ENCODE measurements around the gene INSYN2B. TPM values are rescaled to one million over a fixed set of nuclear protein-coding genes. Genes with fewer than 3 reads are reported as not detected.

INSYN2B gene
- total RNA-seq, 1 donor from 2014 or later: 0.35 TPM

- no peak for TF ChIP-seq CTCF (conservative IDR thresholded peaks at IDR 0.05)
- peaks cover 5% of the 10 kb centered on the region for H3K36me3 Mint-ChIP-seq (ENCODE audit: low read depth)
- DNase-seq (ENCODE audit: low read depth, low spot score): no peak
- no peak overlapping the region for H3K27ac Mint-ChIP-seq (ENCODE audit: unreplicated experiment)
- H3K27me3 Mint-ChIP-seq (ENCODE audit: low read depth): no peaks in the 10 kb centered on the region
- peaks cover 14% of the 10 kb centered on the region for H3K9me3 Mint-ChIP-seq
- H3K4me1 Mint-ChIP-seq: no peaks in the 10 kb centered on the region
- no peak overlapping the region for H3K4me3 Mint-ChIP-seq
Measured at GRCh38 chr5:169848271-169848670, 132.0 kb downstream of the INSYN2B start.

GRCh38 chr5:169847519-169847918 lies 132.8 kb downstream of the INSYN2B start:
- DNase-seq (ENCODE audit: low read depth, low spot score): no peak
- TF ChIP-seq CTCF (conservative IDR thresholded peaks at IDR 0.05): no peak
- Mint-ChIP-seq H3K9me3 (peaks cover 8% of the 10 kb centered on the region), H3K27me3 (ENCODE audit: low read depth) (no peaks in the 10 kb centered on the region), H3K36me3 (ENCODE audit: low read depth) (peaks cover 3% of the 10 kb centered on the region), H3K27ac (ENCODE audit: unreplicated experiment) (no peak overlapping the region), H3K4me3 (no peak overlapping the region), H3K4me1 (no peaks in the 10 kb centered on the region)

- DNase-seq (ENCODE audit: low read depth, low spot score): no peak
- no peak overlapping the region for H3K4me3 Mint-ChIP-seq
- H3K27ac Mint-ChIP-seq (ENCODE audit: unreplicated experiment): no peak overlapping the region
- H3K36me3 Mint-ChIP-seq (ENCODE audit: low read depth): no peaks in the 10 kb centered on the region
- TF ChIP-seq CTCF (conservative IDR thresholded peaks at IDR 0.05): no peak
- no peaks in the 10 kb centered on the region for H3K4me1 Mint-ChIP-seq
- no peaks in the 10 kb centered on the region for H3K9me3 Mint-ChIP-seq
- H3K27me3 Mint-ChIP-seq (ENCODE audit: low read depth): no peaks in the 10 kb centered on the region
Measured at GRCh38 chr5:169842699-169843098, 137.6 kb downstream of the INSYN2B start.

GRCh38 chr5:169840405-169840804 lies 139.9 kb downstream of the INSYN2B start:
- Mint-ChIP-seq H3K4me1 (no peaks in the 10 kb centered on the region), H3K9me3 (no peaks in the 10 kb centered on the region)

GRCh38 chr5:169838688-169839087 lies 141.6 kb downstream of the INSYN2B start:
- Mint-ChIP-seq H3K36me3 (ENCODE audit: low read depth) (no peaks in the 10 kb centered on the region), H3K27ac (ENCODE audit: unreplicated experiment) (no peak overlapping the region), H3K4me1 (no peaks in the 10 kb centered on the region), H3K9me3 (no peaks in the 10 kb centered on the region), H3K27me3 (ENCODE audit: low read depth) (no peaks in the 10 kb centered on the region), H3K4me3 (no peak overlapping the region)
- no peak for TF ChIP-seq CTCF (conservative IDR thresholded peaks at IDR 0.05)
- no peak for DNase-seq (ENCODE audit: low read depth, low spot score)

More at GRCh38 chr5:169840405-169840804, 139.9 kb downstream of the INSYN2B start:
- TF ChIP-seq CTCF (conservative IDR thresholded peaks at IDR 0.05): no peak
- no peaks in the 10 kb centered on the region for H3K27me3 Mint-ChIP-seq (ENCODE audit: low read depth)
- no peak overlapping the region for H3K4me3 Mint-ChIP-seq
- H3K36me3 Mint-ChIP-seq (ENCODE audit: low read depth): no peaks in the 10 kb centered on the region
- no peak for DNase-seq (ENCODE audit: low read depth, low spot score)
- H3K27ac Mint-ChIP-seq (ENCODE audit: unreplicated experiment): no peak overlapping the region

GRCh38 chr5:169837686-169838085 lies 142.6 kb downstream of the INSYN2B start:
- Mint-ChIP-seq H3K36me3 (ENCODE audit: low read depth) (no peaks in the 10 kb centered on the region), H3K27ac (ENCODE audit: unreplicated experiment) (no peak overlapping the region), H3K4me1 (no peaks in the 10 kb centered on the region), H3K4me3 (no peak overlapping the region), H3K27me3 (ENCODE audit: low read depth) (no peaks in the 10 kb centered on the region), H3K9me3 (no peaks in the 10 kb centered on the region)
- TF ChIP-seq CTCF (conservative IDR thresholded peaks at IDR 0.05): no peak
- no peak for DNase-seq (ENCODE audit: low read depth, low spot score)
